Measurements from ENCODE around the gene PPARD. TPM values are rescaled to one million over a fixed set of nuclear protein-coding genes. Genes with fewer than 3 reads are reported as not detected.
"Not testable (repeated sequence)": the region's sequence is repeated elsewhere in the genome, so short reads cannot be mapped to it uniquely, and the experiment has no call there.

Gene PPARD
- total RNA-seq, 4 donors from 2014 or later, result 6.3 to 16.7 (median 12.0) TPM

DNA sequence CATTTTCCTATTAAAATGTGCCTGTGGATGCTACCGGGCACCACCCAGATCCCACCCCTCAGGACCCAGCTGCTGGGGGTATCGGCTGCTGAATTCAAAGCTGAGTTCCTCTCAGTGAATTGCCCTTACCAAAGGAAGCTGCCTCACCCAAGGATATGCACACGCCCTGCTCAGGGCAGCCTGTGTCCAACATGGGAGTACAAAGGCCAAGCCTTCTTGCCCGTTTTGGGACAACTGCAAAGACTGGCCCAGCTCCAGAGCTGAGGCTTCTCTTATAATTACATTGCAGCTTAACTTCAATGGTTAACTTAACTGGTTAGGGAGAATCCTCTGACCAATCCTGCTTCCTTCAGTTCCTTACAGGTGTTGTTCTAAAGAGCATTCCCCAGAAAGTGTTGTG is 89.9 kb downstream of the PPARD start:
- peaks cover 10 to 14% of the 10 kb centered on the region in 2 donors for H3K4me1 ChIP-seq
- H3K27ac ChIP-seq, result no peak overlapping the region
- ATAC-seq (no peak), DNase-seq (no peak)
- no peak for TF ChIP-seq POLR2A (IDR thresholded peaks at IDR 0.05)
- TF ChIP-seq, protein P1, sequence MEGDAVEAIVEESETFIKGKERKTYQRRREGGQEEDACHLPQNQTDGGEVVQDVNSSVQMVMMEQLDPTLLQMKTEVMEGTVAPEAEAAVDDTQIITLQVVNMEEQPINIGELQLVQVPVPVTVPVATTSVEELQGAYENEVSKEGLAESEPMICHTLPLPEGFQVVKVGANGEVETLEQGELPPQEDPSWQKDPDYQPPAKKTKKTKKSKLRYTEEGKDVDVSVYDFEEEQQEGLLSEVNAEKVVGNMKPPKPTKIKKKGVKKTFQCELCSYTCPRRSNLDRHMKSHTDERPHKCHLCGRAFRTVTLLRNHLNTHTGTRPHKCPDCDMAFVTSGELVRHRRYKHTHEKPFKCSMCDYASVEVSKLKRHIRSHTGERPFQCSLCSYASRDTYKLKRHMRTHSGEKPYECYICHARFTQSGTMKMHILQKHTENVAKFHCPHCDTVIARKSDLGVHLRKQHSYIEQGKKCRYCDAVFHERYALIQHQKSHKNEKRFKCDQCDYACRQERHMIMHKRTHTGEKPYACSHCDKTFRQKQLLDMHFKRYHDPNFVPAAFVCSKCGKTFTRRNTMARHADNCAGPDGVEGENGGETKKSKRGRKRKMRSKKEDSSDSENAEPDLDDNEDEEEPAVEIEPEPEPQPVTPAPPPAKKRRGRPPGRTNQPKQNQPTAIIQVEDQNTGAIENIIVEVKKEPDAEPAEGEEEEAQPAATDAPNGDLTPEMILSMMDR (IDR thresholded peaks at IDR 0.05 in 4 of 5, conservative IDR thresholded peaks at IDR 0.05 in 1 of 5), result no peak
- in situ Hi-C loops (cut with MboI; ENCODE audit: low sequenced_read_pairs in 4 of 4), result no loop called here
- H3K36me3 ChIP-seq, result no peaks in the 10 kb centered on the region
- H3K27me3 ChIP-seq, result no peaks in the 10 kb centered on the region
- intact Hi-C loops (cut with DNase I; ENCODE audit: low total_unique reads), result no loop called here
- H3K9me3 ChIP-seq, result no peaks in the 10 kb centered on the region
- no peak overlapping the region for H3K4me3 ChIP-seq

- H3K36me3 ChIP-seq; H3K27me3 ChIP-seq; intact Hi-C loops (cut with DNase I; ENCODE audit: low total_unique reads); ATAC-seq; H3K27ac ChIP-seq; H3K4me3 ChIP-seq; DNase-seq; H3K9me3 ChIP-seq; in situ Hi-C loops (cut with MboI; ENCODE audit: low sequenced_read_pairs in 4 of 4): not testable (repeated sequence)
- H3K4me1 ChIP-seq, result peaks cover 10 to 14% of the 10 kb centered on the region in 2 donors
These were observed 90.3 kb downstream of the PPARD start for GRCh38 chr6:35432702-35433101.

DNA sequence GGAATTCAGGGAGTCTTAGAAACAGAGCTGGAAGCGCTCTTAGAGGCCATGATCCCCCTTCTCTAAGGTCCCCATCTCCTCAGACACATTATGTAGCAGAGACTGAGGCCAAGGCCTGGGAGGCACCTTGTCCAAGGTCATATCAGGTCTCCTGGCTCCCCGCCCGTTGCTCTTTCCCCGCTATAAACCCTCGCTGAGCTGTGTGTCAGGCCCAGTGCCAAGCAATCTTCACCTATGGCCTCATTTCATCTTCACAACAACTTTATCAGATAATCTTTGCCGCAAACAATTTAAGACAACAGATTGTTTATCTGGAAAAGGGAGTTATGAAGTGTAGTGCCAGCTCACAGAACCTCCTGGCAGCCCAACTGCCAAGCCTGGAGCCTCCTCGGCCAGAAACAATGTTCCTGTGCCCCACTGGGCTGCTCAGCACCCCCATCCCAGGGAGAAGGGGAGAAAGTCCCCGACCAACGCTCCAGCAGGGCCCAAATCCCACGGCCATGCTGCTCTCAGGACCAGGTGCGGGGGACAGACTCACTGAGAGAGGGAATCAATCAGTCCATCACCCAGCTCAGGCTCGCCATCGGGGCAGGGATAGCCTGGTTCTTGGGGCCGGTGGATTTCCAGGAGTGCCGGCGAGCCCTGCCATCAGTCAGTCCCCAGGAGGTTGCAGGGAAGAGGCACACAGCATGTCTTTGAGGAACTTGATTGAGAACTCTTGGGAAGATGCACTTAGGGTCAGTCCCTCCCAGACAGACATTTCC is 92.9 kb downstream of the PPARD start:
- no peak for DNase-seq
- H3K27ac ChIP-seq, result peak overlapping the region in 1 of 4 donors; percentile 47
- no peak overlapping the region for H3K4me3 ChIP-seq
- no peaks in the 10 kb centered on the region for H3K36me3 ChIP-seq
- no peaks in the 10 kb centered on the region for H3K27me3 ChIP-seq
- peaks cover 10 to 14% of the 10 kb centered on the region in 2 donors for H3K4me1 ChIP-seq
- peak in 1 of 2 donors; percentile 49 for ATAC-seq
- in situ Hi-C loops (cut with MboI; ENCODE audit: low sequenced_read_pairs in 4 of 4), result no loop called here
- no peak for TF ChIP-seq POLR2A (IDR thresholded peaks at IDR 0.05)
- TF ChIP-seq, protein P1 (IDR thresholded peaks at IDR 0.05 in 4 of 5, conservative IDR thresholded peaks at IDR 0.05 in 1 of 5), result no peak
- intact Hi-C loops (cut with DNase I; ENCODE audit: low total_unique reads), result no loop called here
- H3K9me3 ChIP-seq, result no peaks in the 10 kb centered on the region

DNA sequence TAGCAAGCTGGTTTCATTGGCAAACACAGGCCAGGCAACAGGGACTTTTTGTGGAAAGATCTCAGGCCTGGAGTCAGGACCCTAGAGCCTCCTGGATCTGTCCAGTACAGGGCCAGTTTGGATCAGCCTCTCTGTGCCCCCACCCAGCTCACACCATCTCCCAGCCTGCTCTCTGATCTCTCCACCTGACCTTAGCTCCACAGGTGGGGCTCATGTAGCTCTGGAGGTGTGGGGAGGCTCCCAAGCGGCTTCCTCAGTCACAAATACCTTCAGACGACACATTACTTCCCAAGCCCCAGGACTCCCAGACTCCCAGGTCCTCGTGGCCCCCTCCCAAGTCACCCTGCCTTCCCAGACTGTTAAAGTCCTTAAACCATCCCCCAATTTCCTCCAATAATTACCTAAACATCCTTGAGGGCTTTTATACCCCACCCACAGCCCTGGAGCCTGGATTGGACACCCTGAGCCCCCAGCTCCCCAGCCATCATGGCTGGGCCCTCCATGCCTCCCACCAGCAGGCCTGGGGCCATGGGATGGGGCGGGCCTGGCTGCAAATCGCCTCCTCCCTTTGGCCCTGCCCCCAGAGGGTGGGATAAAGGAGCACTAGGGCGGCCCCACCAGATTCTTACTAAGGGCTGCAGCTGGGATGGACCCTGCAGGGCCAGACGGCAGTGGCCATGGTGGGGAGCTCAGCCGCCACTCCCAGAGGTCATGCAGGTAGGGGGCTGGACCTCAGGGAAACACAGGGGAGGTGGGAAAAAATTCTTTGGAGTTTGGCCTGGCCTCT is 93.9 kb downstream of the PPARD start:
- Histone ChIP-seq H3K27me3 (no peaks in the 10 kb centered on the region), H3K9me3 (no peaks in the 10 kb centered on the region), H3K27ac (no peak overlapping the region), H3K4me3 (no peak overlapping the region), H3K4me1 (peaks cover 10 to 14% of the 10 kb centered on the region in 2 donors), H3K36me3 (no peaks in the 10 kb centered on the region)
- DNase-seq (no peak), ATAC-seq (no peak)
- intact Hi-C loops (cut with DNase I; ENCODE audit: low total_unique reads) (no loop called here), in situ Hi-C loops (cut with MboI; ENCODE audit: low sequenced_read_pairs in 4 of 4) (no loop called here)
- TF ChIP-seq, protein P1 (IDR thresholded peaks at IDR 0.05 in 4 of 5, conservative IDR thresholded peaks at IDR 0.05 in 1 of 5), result no peak
- TF ChIP-seq POLR2A (IDR thresholded peaks at IDR 0.05), result no peak

DNA sequence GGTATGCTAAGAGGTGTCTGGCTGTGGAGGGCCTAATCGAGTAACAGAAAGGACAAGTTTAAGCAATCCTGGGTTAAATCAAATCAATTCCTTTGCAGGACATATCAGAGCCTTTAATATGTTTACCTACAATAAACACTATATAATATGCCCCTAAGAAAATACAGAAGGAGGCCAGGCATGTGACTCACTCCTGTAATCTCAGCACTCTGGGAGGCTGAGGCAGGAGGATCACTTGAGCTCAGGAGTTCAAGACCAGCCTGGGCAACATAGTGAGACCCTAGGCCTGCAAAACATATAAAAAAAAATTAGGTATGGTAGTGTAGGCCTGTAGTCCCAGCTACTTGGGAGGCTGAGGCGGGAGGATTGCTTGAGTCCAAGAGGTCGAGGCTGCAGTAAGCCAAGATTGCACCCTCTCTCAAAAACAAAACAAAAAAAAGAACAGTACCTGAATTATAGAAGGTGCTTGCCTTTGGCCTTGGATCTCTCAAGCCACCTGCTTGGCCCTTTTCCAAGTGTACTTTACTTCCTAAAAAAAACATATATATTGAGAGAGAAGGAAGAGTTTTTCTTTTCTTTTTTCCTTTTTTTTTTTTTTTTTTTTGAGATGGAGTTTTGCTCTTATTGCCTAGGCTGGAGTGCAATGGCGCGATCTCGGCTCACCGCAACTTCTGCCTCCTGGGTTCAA is 96.2 kb downstream of the PPARD start:
- in situ Hi-C loops (cut with MboI; ENCODE audit: low sequenced_read_pairs in 4 of 4); H3K9me3 ChIP-seq; H3K36me3 ChIP-seq; ATAC-seq; H3K27ac ChIP-seq; H3K4me3 ChIP-seq; H3K27me3 ChIP-seq; DNase-seq; intact Hi-C loops (cut with DNase I; ENCODE audit: low total_unique reads): not testable (repeated sequence)
- H3K4me1 ChIP-seq, result peaks cover 10 to 14% of the 10 kb centered on the region in 2 donors

Data from gastrocnemius medialis (tissue), 4 donors.